ENCODE measurements around the gene ZBTB46. TPM values are rescaled to one million over a fixed set of nuclear protein-coding genes. Genes with fewer than 3 reads are reported as not detected.

Gene ZBTB46
- total RNA-seq, 1 experiment from 2014 or later, result 18.9 TPM

DNA sequence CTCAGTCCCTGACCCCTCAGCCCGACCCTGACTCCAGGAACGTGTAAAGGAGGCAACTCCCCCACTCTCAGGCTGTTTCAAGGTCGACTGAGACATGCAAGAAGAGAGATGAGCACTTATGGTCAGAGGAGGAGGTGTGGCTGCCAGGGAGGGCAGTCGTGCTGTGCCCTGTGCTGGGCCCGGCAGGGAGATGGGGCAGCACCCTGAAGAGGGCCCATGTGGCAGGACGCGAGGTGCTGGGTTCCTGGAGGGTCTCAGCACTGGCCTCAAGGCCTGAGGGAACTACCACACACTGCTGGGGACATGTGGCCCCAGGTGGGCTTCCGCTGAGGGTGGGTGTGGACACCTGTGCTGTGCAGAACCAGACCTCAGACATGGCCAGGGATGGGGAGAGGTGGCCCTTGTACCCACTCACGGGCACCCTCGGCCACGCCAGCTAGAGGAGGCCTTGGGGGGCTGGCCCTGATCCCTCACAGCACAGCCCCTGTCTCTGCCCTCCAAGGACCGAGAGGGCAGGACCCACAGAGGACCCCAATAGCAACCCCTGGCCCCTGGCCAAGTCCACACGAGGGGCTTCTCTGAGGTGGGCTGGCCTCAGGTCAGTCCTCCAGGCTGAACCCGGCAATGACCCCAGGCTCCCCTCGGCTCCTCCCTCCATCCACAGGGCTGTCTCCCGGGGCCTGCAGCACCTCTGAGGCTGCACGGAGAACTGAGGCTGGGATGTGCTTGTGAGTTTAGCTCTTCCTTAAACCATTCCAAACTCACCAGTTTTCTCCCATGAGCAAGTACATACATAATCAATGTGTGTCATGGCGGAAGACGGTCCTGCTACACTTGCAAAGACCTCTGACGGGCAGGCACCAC, 82.8 kb downstream of the ZBTB46 start:
- H3K36me3 Mint-ChIP-seq, result 0 out of 2 replicates have a peak, but pooled peaks cover 3% of the 10 kb centered on the region
- peaks cover 10% of the 10 kb centered on the region for H3K4me1 Mint-ChIP-seq
- no peaks in the 10 kb centered on the region for H3K9me3 Mint-ChIP-seq
- no peak for ATAC-seq
- TF ChIP-seq TP53 (CRISPR knock-in tag; IDR thresholded peaks at IDR 0.05) (no peak), ATF1 (CRISPR knock-in tag; IDR thresholded peaks at IDR 0.05) (no peak), NR2C2 (CRISPR knock-in tag; IDR thresholded peaks at IDR 0.05) (no peak), ZNF121 (CRISPR knock-in tag; IDR thresholded peaks at IDR 0.05) (no peak)
- TF ChIP-seq, protein P1, sequence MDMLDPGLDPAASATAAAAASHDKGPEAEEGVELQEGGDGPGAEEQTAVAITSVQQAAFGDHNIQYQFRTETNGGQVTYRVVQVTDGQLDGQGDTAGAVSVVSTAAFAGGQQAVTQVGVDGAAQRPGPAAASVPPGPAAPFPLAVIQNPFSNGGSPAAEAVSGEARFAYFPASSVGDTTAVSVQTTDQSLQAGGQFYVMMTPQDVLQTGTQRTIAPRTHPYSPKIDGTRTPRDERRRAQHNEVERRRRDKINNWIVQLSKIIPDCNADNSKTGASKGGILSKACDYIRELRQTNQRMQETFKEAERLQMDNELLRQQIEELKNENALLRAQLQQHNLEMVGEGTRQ (CRISPR knock-in tag; IDR thresholded peaks at IDR 0.05), result no peak
- H3K27ac Mint-ChIP-seq, result no peak overlapping the region; the same call in 1 of the 2 replicates
- no peaks in the 10 kb centered on the region for H3K27me3 Mint-ChIP-seq (ENCODE audit: low read depth)
- ChIA-PET POLR2A (no interaction called here), CTCF (interaction anchor here (0.9 to 2.6 kb wide), 3 partner anchors 8 to 225 kb away, joined by 3 to 8 read pairs (median 3); no protein-coding TSS in a partner anchor)
- no peak overlapping the region for H3K4me3 Mint-ChIP-seq
- no peak for DNase-seq (ENCODE audit: low spot score)

DNA sequence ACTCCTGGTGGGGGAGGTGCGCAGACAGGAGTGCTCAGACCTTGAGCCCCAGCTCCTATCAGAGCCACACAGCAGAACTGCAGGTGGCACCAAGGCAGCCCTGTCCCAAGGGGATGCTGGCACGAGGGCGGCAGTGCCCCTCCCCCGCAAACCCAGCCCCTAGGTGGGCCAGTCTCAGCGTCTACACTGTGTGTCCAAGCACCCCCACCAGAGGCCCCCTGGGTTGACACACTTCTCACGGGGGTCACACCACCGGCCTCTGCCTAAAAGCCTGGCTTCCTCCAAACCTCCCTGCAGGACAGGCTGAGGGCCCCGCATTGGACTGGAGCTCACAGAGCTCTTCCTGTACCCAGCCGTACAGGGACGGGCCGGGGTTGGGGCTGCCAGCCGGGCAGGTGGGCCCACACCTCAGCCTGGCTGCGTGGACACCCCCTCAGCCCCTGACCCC, 83.4 kb downstream of the ZBTB46 start:
- peaks cover 6% of the 10 kb centered on the region for H3K4me1 Mint-ChIP-seq
- no peak overlapping the region for H3K4me3 Mint-ChIP-seq
- H3K36me3 Mint-ChIP-seq, result 0 out of 2 replicates have a peak, but pooled peaks cover 3% of the 10 kb centered on the region
- CTCF ChIA-PET, result interaction anchor here (0.9 kb wide), 1 partner anchor 27 kb away, joined by 3 read pairs; no protein-coding TSS in a partner anchor
- no peaks in the 10 kb centered on the region for H3K27me3 Mint-ChIP-seq (ENCODE audit: low read depth)
- H3K27ac Mint-ChIP-seq, result no peak overlapping the region
- DNase-seq (ENCODE audit: low spot score) (no peak), ATAC-seq (no peak)
- POLR2A ChIA-PET, result no interaction called here
- no peaks in the 10 kb centered on the region for H3K9me3 Mint-ChIP-seq
- TF ChIP-seq, protein P2, sequence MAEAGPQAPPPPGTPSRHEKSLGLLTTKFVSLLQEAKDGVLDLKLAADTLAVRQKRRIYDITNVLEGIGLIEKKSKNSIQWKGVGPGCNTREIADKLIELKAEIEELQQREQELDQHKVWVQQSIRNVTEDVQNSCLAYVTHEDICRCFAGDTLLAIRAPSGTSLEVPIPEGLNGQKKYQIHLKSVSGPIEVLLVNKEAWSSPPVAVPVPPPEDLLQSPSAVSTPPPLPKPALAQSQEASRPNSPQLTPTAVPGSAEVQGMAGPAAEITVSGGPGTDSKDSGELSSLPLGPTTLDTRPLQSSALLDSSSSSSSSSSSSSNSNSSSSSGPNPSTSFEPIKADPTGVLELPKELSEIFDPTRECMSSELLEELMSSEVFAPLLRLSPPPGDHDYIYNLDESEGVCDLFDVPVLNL (CRISPR knock-in tag; IDR thresholded peaks at IDR 0.05; ENCODE audit: borderline replicate concordance, low read depth), result no peak
- TF ChIP-seq OVOL2 (CRISPR knock-in tag; IDR thresholded peaks at IDR 0.05; ENCODE audit: borderline replicate concordance), result no peak
- TF ChIP-seq, protein P3, sequence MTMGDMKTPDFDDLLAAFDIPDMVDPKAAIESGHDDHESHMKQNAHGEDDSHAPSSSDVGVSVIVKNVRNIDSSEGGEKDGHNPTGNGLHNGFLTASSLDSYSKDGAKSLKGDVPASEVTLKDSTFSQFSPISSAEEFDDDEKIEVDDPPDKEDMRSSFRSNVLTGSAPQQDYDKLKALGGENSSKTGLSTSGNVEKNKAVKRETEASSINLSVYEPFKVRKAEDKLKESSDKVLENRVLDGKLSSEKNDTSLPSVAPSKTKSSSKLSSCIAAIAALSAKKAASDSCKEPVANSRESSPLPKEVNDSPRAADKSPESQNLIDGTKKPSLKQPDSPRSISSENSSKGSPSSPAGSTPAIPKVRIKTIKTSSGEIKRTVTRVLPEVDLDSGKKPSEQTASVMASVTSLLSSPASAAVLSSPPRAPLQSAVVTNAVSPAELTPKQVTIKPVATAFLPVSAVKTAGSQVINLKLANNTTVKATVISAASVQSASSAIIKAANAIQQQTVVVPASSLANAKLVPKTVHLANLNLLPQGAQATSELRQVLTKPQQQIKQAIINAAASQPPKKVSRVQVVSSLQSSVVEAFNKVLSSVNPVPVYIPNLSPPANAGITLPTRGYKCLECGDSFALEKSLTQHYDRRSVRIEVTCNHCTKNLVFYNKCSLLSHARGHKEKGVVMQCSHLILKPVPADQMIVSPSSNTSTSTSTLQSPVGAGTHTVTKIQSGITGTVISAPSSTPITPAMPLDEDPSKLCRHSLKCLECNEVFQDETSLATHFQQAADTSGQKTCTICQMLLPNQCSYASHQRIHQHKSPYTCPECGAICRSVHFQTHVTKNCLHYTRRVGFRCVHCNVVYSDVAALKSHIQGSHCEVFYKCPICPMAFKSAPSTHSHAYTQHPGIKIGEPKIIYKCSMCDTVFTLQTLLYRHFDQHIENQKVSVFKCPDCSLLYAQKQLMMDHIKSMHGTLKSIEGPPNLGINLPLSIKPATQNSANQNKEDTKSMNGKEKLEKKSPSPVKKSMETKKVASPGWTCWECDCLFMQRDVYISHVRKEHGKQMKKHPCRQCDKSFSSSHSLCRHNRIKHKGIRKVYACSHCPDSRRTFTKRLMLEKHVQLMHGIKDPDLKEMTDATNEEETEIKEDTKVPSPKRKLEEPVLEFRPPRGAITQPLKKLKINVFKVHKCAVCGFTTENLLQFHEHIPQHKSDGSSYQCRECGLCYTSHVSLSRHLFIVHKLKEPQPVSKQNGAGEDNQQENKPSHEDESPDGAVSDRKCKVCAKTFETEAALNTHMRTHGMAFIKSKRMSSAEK (CRISPR knock-in tag; IDR thresholded peaks at IDR 0.05; ENCODE audit: borderline replicate concordance), result no peak
- TF ChIP-seq TP53 (CRISPR knock-in tag; IDR thresholded peaks at IDR 0.05), result no peak
- no peak for TF ChIP-seq SP1 (CRISPR knock-in tag; conservative IDR thresholded peaks at IDR 0.05)
- no peak for TF ChIP-seq RELA (CRISPR knock-in tag; IDR thresholded peaks at IDR 0.05; ENCODE audit: borderline replicate concordance)
- TF ChIP-seq, protein P4, sequence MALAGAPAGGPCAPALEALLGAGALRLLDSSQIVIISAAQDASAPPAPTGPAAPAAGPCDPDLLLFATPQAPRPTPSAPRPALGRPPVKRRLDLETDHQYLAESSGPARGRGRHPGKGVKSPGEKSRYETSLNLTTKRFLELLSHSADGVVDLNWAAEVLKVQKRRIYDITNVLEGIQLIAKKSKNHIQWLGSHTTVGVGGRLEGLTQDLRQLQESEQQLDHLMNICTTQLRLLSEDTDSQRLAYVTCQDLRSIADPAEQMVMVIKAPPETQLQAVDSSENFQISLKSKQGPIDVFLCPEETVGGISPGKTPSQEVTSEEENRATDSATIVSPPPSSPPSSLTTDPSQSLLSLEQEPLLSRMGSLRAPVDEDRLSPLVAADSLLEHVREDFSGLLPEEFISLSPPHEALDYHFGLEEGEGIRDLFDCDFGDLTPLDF (CRISPR knock-in tag; IDR thresholded peaks at IDR 0.05), result no peak
- no peak for TF ChIP-seq ZNF121 (CRISPR knock-in tag; IDR thresholded peaks at IDR 0.05)
- no peak for TF ChIP-seq TEAD4 (CRISPR knock-in tag; IDR thresholded peaks at IDR 0.05)
- TF ChIP-seq, protein P5, sequence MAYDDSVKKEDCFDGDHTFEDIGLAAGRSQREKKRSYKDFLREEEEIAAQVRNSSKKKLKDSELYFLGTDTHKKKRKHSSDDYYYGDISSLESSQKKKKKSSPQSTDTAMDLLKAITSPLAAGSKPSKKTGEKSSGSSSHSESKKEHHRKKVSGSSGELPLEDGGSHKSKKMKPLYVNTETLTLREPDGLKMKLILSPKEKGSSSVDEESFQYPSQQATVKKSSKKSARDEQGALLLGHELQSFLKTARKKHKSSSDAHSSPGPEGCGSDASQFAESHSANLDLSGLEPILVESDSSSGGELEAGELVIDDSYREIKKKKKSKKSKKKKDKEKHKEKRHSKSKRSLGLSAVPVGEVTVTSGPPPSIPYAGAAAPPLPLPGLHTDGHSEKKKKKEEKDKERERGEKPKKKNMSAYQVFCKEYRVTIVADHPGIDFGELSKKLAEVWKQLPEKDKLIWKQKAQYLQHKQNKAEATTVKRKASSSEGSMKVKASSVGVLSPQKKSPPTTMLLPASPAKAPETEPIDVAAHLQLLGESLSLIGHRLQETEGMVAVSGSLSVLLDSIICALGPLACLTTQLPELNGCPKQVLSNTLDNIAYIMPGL (CRISPR knock-in tag; IDR thresholded peaks at IDR 0.05), result no peak
- TF ChIP-seq SMAD4 (CRISPR knock-in tag; IDR thresholded peaks at IDR 0.05), result no peak
- no peak for TF ChIP-seq HMGA2 (CRISPR knock-in tag; IDR thresholded peaks at IDR 0.05)
- no peak for TF ChIP-seq KAT7 (CRISPR knock-in tag; IDR thresholded peaks at IDR 0.05; ENCODE audit: borderline replicate concordance)
- TF ChIP-seq ZNF232 (CRISPR knock-in tag; IDR thresholded peaks at IDR 0.05), result no peak
- TF ChIP-seq, protein P6, sequence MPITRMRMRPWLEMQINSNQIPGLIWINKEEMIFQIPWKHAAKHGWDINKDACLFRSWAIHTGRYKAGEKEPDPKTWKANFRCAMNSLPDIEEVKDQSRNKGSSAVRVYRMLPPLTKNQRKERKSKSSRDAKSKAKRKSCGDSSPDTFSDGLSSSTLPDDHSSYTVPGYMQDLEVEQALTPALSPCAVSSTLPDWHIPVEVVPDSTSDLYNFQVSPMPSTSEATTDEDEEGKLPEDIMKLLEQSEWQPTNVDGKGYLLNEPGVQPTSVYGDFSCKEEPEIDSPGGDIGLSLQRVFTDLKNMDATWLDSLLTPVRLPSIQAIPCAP (CRISPR knock-in tag; IDR thresholded peaks at IDR 0.05), result no peak
- no peak for TF ChIP-seq SMAD3 (CRISPR knock-in tag; IDR thresholded peaks at IDR 0.05; ENCODE audit: borderline replicate concordance)
- TF ChIP-seq, protein P7, sequence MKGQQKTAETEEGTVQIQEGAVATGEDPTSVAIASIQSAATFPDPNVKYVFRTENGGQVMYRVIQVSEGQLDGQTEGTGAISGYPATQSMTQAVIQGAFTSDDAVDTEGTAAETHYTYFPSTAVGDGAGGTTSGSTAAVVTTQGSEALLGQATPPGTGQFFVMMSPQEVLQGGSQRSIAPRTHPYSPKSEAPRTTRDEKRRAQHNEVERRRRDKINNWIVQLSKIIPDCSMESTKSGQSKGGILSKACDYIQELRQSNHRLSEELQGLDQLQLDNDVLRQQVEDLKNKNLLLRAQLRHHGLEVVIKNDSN (CRISPR knock-in tag; IDR thresholded peaks at IDR 0.05), result no peak
